Measurements from ENCODE around the gene KLK12. TPM values are rescaled to one million over a fixed set of nuclear protein-coding genes. Genes with fewer than 3 reads are reported as not detected.

Gene KLK12
- total RNA-seq, 4 donors from 2014 or later: not detected

DNA sequence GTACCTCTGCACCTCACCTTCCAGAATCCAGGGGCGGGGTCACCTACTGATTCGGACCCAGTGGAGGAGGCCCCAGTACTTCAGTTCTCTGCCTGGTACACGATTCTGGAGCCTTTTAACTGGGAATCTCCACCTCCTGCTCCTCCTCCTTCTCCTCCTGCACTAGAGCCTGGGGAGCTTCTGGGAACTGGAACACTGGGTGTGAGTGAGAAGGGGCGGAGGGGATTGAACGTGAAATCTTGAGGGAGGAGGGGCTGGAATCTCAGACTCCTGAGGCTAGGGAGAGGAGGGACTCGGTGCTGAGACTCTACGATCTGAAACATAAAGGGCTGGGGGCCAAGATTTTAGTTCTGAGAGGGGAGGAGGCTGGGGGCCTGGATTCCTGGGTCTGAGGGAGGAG lies 33.3 kb downstream of the KLK12 start, which contains the start of gene KLK8:
Gene KLK8 (minus strand): TSS at position 90 of the 400 bp plus-strand sequence. CDS start 437 bp downstream, outside the sequence.
- Histone ChIP-seq H3K4me1 (no peaks in the 10 kb centered on the region), H3K4me3 (no peak within 1 kb of the TSS), H3K27me3 (peaks cover 3 to 15% (median 5%) of the 10 kb centered on the region in 3 donors), H3K9me3 (no peaks in the 10 kb centered on the region), H3K27ac (no peak within 1 kb of the TSS), H3K36me3 (no peaks in the 10 kb centered on the region)
- TF ChIP-seq, protein P1, sequence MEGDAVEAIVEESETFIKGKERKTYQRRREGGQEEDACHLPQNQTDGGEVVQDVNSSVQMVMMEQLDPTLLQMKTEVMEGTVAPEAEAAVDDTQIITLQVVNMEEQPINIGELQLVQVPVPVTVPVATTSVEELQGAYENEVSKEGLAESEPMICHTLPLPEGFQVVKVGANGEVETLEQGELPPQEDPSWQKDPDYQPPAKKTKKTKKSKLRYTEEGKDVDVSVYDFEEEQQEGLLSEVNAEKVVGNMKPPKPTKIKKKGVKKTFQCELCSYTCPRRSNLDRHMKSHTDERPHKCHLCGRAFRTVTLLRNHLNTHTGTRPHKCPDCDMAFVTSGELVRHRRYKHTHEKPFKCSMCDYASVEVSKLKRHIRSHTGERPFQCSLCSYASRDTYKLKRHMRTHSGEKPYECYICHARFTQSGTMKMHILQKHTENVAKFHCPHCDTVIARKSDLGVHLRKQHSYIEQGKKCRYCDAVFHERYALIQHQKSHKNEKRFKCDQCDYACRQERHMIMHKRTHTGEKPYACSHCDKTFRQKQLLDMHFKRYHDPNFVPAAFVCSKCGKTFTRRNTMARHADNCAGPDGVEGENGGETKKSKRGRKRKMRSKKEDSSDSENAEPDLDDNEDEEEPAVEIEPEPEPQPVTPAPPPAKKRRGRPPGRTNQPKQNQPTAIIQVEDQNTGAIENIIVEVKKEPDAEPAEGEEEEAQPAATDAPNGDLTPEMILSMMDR (IDR thresholded peaks at IDR 0.05 in 4 of 5, conservative IDR thresholded peaks at IDR 0.05 in 1 of 5): no peak
- TF ChIP-seq POLR2A (IDR thresholded peaks at IDR 0.05): no peak
- intact Hi-C loops (cut with DNase I; ENCODE audit: low total_unique reads): no loop called here
- DNase-seq (no peak), ATAC-seq (no peak)
- in situ Hi-C loops (cut with MboI; ENCODE audit: low sequenced_read_pairs in 4 of 4): no loop called here

DNA sequence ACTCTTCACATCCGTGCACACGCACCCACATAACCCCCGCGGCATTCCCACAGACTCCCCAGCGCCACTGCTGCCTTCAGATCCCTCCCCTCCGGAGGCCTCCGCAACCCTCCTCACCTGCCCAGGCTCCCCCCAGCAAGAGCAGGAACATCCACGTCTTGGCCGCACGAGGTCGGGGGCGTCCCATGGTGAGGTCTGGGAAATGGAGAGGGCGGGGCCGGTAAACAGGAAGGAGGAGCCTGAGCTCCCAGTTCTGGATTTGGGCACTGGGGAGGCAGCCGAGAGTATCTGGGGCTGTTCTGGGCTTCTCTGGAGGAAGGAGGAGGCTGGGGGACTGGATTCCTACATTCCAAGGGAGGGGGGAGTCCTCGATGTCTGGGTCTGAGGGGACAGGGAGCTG lies 33.8 kb downstream of the KLK12 start:
- H3K27ac ChIP-seq: no peak overlapping the region
- H3K36me3 ChIP-seq: no peaks in the 10 kb centered on the region
- in situ Hi-C loops (cut with MboI; ENCODE audit: low sequenced_read_pairs in 4 of 4): no loop called here
- TF ChIP-seq, protein P1 (IDR thresholded peaks at IDR 0.05 in 4 of 5, conservative IDR thresholded peaks at IDR 0.05 in 1 of 5): no peak
- no peak for TF ChIP-seq POLR2A (IDR thresholded peaks at IDR 0.05)
- ATAC-seq (no peak), DNase-seq (no peak)
- H3K27me3 ChIP-seq: peaks cover 3 to 15% (median 5%) of the 10 kb centered on the region in 3 donors
- H3K4me3 ChIP-seq: no peak overlapping the region
- intact Hi-C loops (cut with DNase I; ENCODE audit: low total_unique reads): no loop called here
- H3K4me1 ChIP-seq: no peaks in the 10 kb centered on the region
- no peaks in the 10 kb centered on the region for H3K9me3 ChIP-seq

DNA sequence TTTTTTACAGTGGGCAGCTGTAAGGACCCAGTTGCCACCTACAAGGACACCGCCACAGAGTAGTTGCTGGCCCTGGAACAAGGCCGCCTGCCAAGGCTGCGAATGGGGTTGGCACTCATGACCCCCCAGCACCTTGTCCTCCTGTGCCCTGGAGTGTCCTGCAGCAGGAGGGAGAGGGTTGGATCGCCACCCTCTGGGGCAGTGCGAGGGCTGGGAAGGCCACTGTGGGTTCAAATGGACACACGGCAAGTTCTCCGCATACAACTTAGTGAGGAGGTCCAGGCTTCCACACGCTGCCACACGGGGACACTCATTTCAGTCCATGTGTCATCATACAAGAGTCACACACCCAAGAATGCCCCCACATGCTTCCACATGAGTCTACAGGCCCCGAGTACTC lies 34.4 kb downstream of the KLK12 start:
- no peaks in the 10 kb centered on the region for H3K9me3 ChIP-seq
- no peak overlapping the region for H3K27ac ChIP-seq
- H3K4me3 ChIP-seq: no peak overlapping the region
- intact Hi-C loops (cut with DNase I; ENCODE audit: low total_unique reads) (no loop called here), in situ Hi-C loops (cut with MboI; ENCODE audit: low sequenced_read_pairs in 4 of 4) (no loop called here)
- TF ChIP-seq POLR2A (IDR thresholded peaks at IDR 0.05): no peak
- TF ChIP-seq, protein P1 (IDR thresholded peaks at IDR 0.05 in 4 of 5, conservative IDR thresholded peaks at IDR 0.05 in 1 of 5): no peak
- H3K27me3 ChIP-seq: peaks cover 3 to 15% (median 5%) of the 10 kb centered on the region in 3 donors
- DNase-seq (no peak), ATAC-seq (no peak)
- H3K36me3 ChIP-seq: no peaks in the 10 kb centered on the region
- no peaks in the 10 kb centered on the region for H3K4me1 ChIP-seq

DNA sequence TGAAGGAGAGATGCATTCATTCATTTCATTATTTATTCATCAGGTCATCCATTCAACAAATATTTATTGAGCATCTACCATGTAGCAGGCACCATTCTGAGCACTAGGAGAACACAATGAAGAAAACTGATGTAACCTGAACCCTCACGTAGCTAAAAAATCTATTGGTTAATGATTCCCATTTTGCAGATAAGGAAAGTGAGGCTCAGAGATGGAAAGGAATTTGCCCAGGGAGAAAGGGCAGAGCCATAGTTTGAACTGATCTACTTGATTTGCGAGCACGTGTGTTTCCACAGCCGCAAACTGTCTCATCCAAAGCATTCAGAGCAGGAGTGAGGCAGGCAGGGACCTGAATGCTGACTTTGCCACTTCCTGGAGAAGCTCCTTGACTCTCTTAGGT lies 36.1 kb downstream of the KLK12 start:
- H3K4me1 ChIP-seq: no peaks in the 10 kb centered on the region
- no peak overlapping the region for H3K4me3 ChIP-seq
- TF ChIP-seq, protein P1 (IDR thresholded peaks at IDR 0.05 in 4 of 5, conservative IDR thresholded peaks at IDR 0.05 in 1 of 5): no peak
- TF ChIP-seq POLR2A (IDR thresholded peaks at IDR 0.05): no peak
- ATAC-seq: no peak
- H3K27ac ChIP-seq: no peak overlapping the region
- no peaks in the 10 kb centered on the region for H3K36me3 ChIP-seq
- no peaks in the 10 kb centered on the region for H3K9me3 ChIP-seq
- peaks cover 3 to 15% (median 5%) of the 10 kb centered on the region in 3 donors for H3K27me3 ChIP-seq
- in situ Hi-C loops (cut with MboI; ENCODE audit: low sequenced_read_pairs in 4 of 4): no loop called here
- no peak for DNase-seq
- intact Hi-C loops (cut with DNase I; ENCODE audit: low total_unique reads): no loop called here

DNA sequence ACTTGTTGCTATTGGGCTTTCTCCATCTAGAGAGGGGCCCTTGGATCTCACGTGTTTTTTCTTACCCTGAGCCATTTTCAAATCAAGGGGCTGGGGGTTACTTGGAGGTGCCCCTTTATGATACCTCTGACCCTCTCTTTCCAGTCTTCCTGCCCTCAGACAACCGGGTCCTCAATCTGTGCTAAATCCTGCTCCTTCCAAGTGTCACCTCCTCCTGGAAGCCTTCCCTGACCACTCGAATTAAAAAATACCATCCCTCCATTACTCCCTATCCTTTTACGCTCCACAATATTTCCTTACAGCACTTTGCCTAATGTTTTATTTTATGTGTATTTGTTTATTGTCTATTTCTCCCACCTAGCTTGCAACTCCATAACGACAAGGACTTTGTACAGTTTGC lies 36.7 kb downstream of the KLK12 start:
- Histone ChIP-seq H3K27ac (no peak overlapping the region), H3K27me3 (peaks cover 3 to 15% (median 5%) of the 10 kb centered on the region in 3 donors), H3K4me1 (no peaks in the 10 kb centered on the region), H3K9me3 (no peaks in the 10 kb centered on the region), H3K4me3 (no peak overlapping the region), H3K36me3 (no peaks in the 10 kb centered on the region)
- intact Hi-C loops (cut with DNase I; ENCODE audit: low total_unique reads) (no loop called here), in situ Hi-C loops (cut with MboI; ENCODE audit: low sequenced_read_pairs in 4 of 4) (no loop called here)
- ATAC-seq (no peak), DNase-seq (no peak)
- TF ChIP-seq, protein P1 (IDR thresholded peaks at IDR 0.05 in 4 of 5, conservative IDR thresholded peaks at IDR 0.05 in 1 of 5): no peak
- TF ChIP-seq POLR2A (IDR thresholded peaks at IDR 0.05): no peak

All from gastrocnemius medialis (tissue), 4 donors.